Transverse colon (tissue), 4 donors: ENCODE data around the gene BTRC. TPM values are rescaled to one million over a fixed set of nuclear protein-coding genes. Genes with fewer than 3 reads are reported as not detected.

Experiments
- DNase-seq: peaks from one replicate; pipeline ENCODE4 v3.0.0-alpha.2; 2019
- H3K27ac ChIP-seq, 4 donors: fragments of 200-600 bp; sonication (generic); 2 replicates each; pipeline ENCODE4 v1.5.1; 2016 to 2018; ENCODE audit warnings: inconsistent platforms in 4 of 4
- H3K27me3 ChIP-seq: fragments of 200-600 bp; sonication (generic); 2 replicates; pipeline ENCODE4 v1.5.1; 2017; ENCODE audit warnings: inconsistent platforms
- H3K36me3 ChIP-seq, 4 donors: fragments of 200-600 bp; sonication (generic); 2 replicates each; pipeline ENCODE4 v1.5.1; 2017 to 2019; ENCODE audit warnings: inconsistent platforms in 4 of 4
- H3K4me1 ChIP-seq, 4 donors: fragments of 200-600 bp; sonication (generic); 2 replicates each; pipeline ENCODE4 v1.5.1; 2017 to 2020; ENCODE audit warnings: inconsistent platforms in 4 of 4
- H3K4me3 ChIP-seq, 4 donors: fragments of 200-600 bp; sonication (generic); 1 replicate in 1 of 4; 2 replicates in 3 of 4; pipeline versions ENCODE4 v1.5.1 to v1.6.1; 2017 to 2019; ENCODE audit warnings: inconsistent platforms in 4 of 4
- H3K9me3 ChIP-seq, 2 donors: fragments of 200-600 bp; sonication (generic); 2 replicates each; pipeline ENCODE4 v1.5.1; 2017 to 2019; ENCODE audit warnings: inconsistent platforms in 2 of 2
- CTCF ChIP-seq, 5 experiments: fragments of 200-600 bp in 3 of 5; fragments of 450-650 bp in 2 of 5; sonication (generic) in 3 of 5; IDR thresholded peaks; 1 replicate in 2 of 5; 2 replicates in 3 of 5; pipeline ENCODE4 v1.5.1; 2016 to 2017; ENCODE audit warnings: antibody characterized with exemption in 5 of 5, inconsistent platforms in 3 of 5, mild to moderate bottlenecking in 2 of 5, moderate library complexity in 1 of 5
- EP300 ChIP-seq: sonication (generic); formaldehyde crosslinking; IDR thresholded peaks from one replicate; pipeline ENCODE4 v1.6.1; 2017; ENCODE audit warnings: antibody characterized with exemption, low read depth
- POLR2A ChIP-seq: fragments of 450-650 bp; IDR thresholded peaks from one replicate; pipeline ENCODE4 v1.6.1; 2016; ENCODE audit warnings: antibody characterized with exemption, mild to moderate bottlenecking, moderate library complexity
- POLR2AphosphoS5 ChIP-seq, 3 donors: sonication (generic); formaldehyde crosslinking; IDR thresholded peaks; one replicate each; pipeline ENCODE4 v1.6.1; 2016; ENCODE audit warnings: antibody characterized with exemption in 3 of 3
- WGBS, 2 donors: methylation state at CpG; one replicate each; pipeline ENCODE4 v1.1.5; 2018; ENCODE audit warnings: low coverage in 1 of 2; 5-methylcytosine and 5-hydroxymethylcytosine counted together
- in situ Hi-C, 4 donors: fragments of 200-750 bp; cut with MboI; loops; one replicate each; pipeline versions ENCODE4 v1.15.0 to v1.15.1; 2017; ENCODE audit warnings: low sequenced_read_pairs in 3 of 4, low pct_ligation_motif_present in 1 of 4, low pct_unique_long_range_greater_than_20kb in 1 of 4
- intact Hi-C: fragments of 100-400 bp; cut with DNase I; formaldehyde crosslinking; loops from one replicate; pipeline ENCODE4 v1.15.1; 2023; ENCODE audit warnings: low total_unique reads
- total RNA-seq, 4 donors: library from RNA; depleted of rRNA; stranded (reverse); fragments of >200 nt; gene quantifications; one replicate each; pipeline ENCODE4 v1.1.0, GENCODE V29; 2016

The BTRC gene
- total RNA-seq, 4 donors from 2014 or later, result 8.6 to 195 (median 32.0) TPM

- H3K4me3 ChIP-seq, result no peak overlapping the region
- TF ChIP-seq POLR2A, result no peak
- no peak for TF ChIP-seq POLR2AphosphoS5 (IDR thresholded peaks at IDR 0.05)
- no peak for TF ChIP-seq EP300
- no peak for TF ChIP-seq CTCF (IDR thresholded peaks at IDR 0.05)
- no peaks in the 10 kb centered on the region for H3K36me3 ChIP-seq
- H3K27me3 ChIP-seq, result peaks cover under 1% of the 10 kb centered on the region
- H3K9me3 ChIP-seq, result no peaks in the 10 kb centered on the region
- DNase-seq, result no peak
- H3K4me1 ChIP-seq, result peaks cover 5 to 8% (median 7%) of the 10 kb centered on the region in 4 donors
- in situ Hi-C loops, result no loop called here
- 84% methylated on average over 3 of the region's 3 CpGs; no CpG with 5 or more reads in 1 of the 2 donors for WGBS, 2 donors
- no peak overlapping the region for H3K27ac ChIP-seq
- intact Hi-C loops, result no loop called here
Measured at GRCh38 chr10:101575091-101575490, 221.1 kb downstream of the BTRC start.

GRCh38 chr10:101575580-101576210 lies 221.7 kb downstream of the BTRC start:
- in situ Hi-C loops, result no loop called here
- intact Hi-C loops, result no loop called here
- Histone ChIP-seq H3K4me1 (peaks cover 1 to 4% (median 2%) of the 10 kb centered on the region in 4 donors), H3K36me3 (peaks cover 0 to 3% (median 0%) of the 10 kb centered on the region in 4 donors), H3K27me3 (no peaks in the 10 kb centered on the region), H3K9me3 (no peaks in the 10 kb centered on the region), H3K27ac (no peak overlapping the region), H3K4me3 (no peak overlapping the region)
- WGBS, 2 donors, result 85 to 100% methylated on average over 2 to 7 of the region's 7 CpGs
- no peak for TF ChIP-seq EP300
- no peak for TF ChIP-seq POLR2AphosphoS5 (IDR thresholded peaks at IDR 0.05)
- no peak for TF ChIP-seq POLR2A
- no peak for TF ChIP-seq CTCF (IDR thresholded peaks at IDR 0.05)
- DNase-seq, result no peak

- no peaks in the 10 kb centered on the region for H3K9me3 ChIP-seq
- peaks cover 0 to 3% (median 0%) of the 10 kb centered on the region in 4 donors for H3K36me3 ChIP-seq
- H3K4me1 ChIP-seq, result no peaks in the 10 kb centered on the region
- H3K4me3 ChIP-seq, result no peak overlapping the region
- in situ Hi-C loops, result no loop called here
- no peaks in the 10 kb centered on the region for H3K27me3 ChIP-seq
- no peak for TF ChIP-seq POLR2A
- TF ChIP-seq CTCF (IDR thresholded peaks at IDR 0.05), result no peak
- intact Hi-C loops, result no loop called here
- no peak overlapping the region for H3K27ac ChIP-seq
- WGBS, 2 donors, result 84 to 95% methylated on average over 2 to 7 of the region's 7 CpGs
- no peak for DNase-seq
Measured at GRCh38 chr10:101576211-101576863, 222.4 kb downstream of the BTRC start.

GRCh38 chr10:101577121-101577871 lies 223.3 kb downstream of the BTRC start:
- 92% methylated on average over 7 of the region's 7 CpGs; no CpG with 5 or more reads in 1 of the 2 donors for whole genome bisulfite sequencing, 2 donors
- Histone ChIP-seq H3K27ac (no peak overlapping the region), H3K27me3 (no peaks in the 10 kb centered on the region), H3K36me3 (peaks cover 0 to 3% (median 0%) of the 10 kb centered on the region in 4 donors), H3K4me3 (no peak overlapping the region), H3K4me1 (no peaks in the 10 kb centered on the region), H3K9me3 (no peaks in the 10 kb centered on the region)
- in situ Hi-C loops, result no loop called here
- intact Hi-C loops, result no loop called here
- no peak for TF ChIP-seq POLR2AphosphoS5 (IDR thresholded peaks at IDR 0.05)
- TF ChIP-seq EP300, result no peak
- TF ChIP-seq CTCF (IDR thresholded peaks at IDR 0.05), result no peak
- TF ChIP-seq POLR2A, result no peak
- DNase-seq, result no peak
